Upper lobe of left lung (tissue), 4 donors: ENCODE measurements around the gene DLG2.
"Not testable (repeated sequence)": the region's sequence is repeated elsewhere in the genome, so short reads cannot be mapped to it uniquely, and the experiment has no call there.

Experiments
- CTCF ChIP-seq, 6 experiments: fragments of 450-650 bp in 4 of 6; fragments of 200-600 bp in 2 of 6; sonication (generic) in 2 of 6; IDR thresholded peaks; one replicate each; pipeline ENCODE4 v1.5.1; 2016 to 2019; ENCODE audit warnings: antibody characterized with exemption in 6 of 6
- POLR2A ChIP-seq, 4 donors: fragments of 450-650 bp; IDR thresholded peaks; one replicate each; pipeline ENCODE4 v1.5.1; 2016 to 2017; ENCODE audit warnings: antibody characterized with exemption in 4 of 4, mild to moderate bottlenecking in 2 of 4

- not testable (repeated sequence) for TF ChIP-seq CTCF, POLR2A (IDR thresholded peaks at IDR 0.05)
Measured at GRCh38 chr11:85608621-85609020, 18.5 kb downstream of the DLG2 start.
